ENCODE data around the gene TTC39B. TPM values are rescaled to one million over a fixed set of nuclear protein-coding genes. Genes with fewer than 3 reads are reported as not detected.

TTC39B gene
- total RNA-seq, 1 experiment from 2014 or later = 7.4 TPM

DNA sequence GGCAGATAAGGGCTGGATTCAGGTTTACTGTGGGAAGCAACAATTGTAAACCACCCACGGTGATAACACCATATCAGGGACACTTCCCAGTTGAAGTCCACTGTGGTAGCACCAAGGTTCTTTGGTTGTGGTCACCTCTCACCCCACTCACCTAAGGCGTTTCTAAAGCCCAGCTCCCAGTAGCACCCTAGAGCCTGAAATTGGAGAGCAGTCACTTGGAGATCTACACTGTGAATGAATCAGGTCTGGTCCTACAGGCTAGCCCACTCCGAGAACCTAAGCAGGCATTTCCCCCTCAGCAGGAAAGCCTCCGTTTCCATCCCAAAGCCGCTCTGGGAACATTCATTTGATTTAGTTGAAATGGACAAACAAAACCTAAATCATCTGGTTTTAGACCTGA lies 191.3 kb downstream of the TTC39B start:
- no peak overlapping the region for H2AFZ ChIP-seq (ENCODE audit: low read depth, low read length, poor library complexity, severe bottlenecking)
- no peaks in the 10 kb centered on the region for H3K9me2 ChIP-seq (ENCODE audit: insufficient read depth)
- H3K36me3 ChIP-seq (ENCODE audit: control insufficient read depth in 1 of 2, insufficient read depth in 2 of 2, low read length in 2 of 2) = no peaks in the 10 kb centered on the region
- no peaks in the 10 kb centered on the region for H4K20me1 ChIP-seq (ENCODE audit: insufficient read depth)
- POLR2A ChIA-PET = no interaction called here
- no peak overlapping the region for H3K4me2 ChIP-seq (ENCODE audit: low read length)
- RAD21 ChIA-PET (ENCODE audit: low non-redundant PET in 1 of 2, low total read pairs in 2 of 2, uncharacterized antibody in 2 of 2, unreplicated experiment in 2 of 2) = no interaction called here
- CTCF ChIA-PET = no interaction called here
- H3K9ac ChIP-seq (ENCODE audit: low read length) = no peak overlapping the region
- H3K9me3 ChIP-seq (ENCODE audit: control insufficient read depth in 1 of 2, insufficient read depth in 1 of 2, low read depth in 1 of 2, low read length in 2 of 2) = no peaks in the 10 kb centered on the region
- no peak overlapping the region for H3K4me3 ChIP-seq (replicated peaks in 1 of 2; ENCODE audit: low read depth in 1 of 2, low read length in 2 of 2)
- TF ChIP-seq CBX3 (IDR thresholded peaks at IDR 0.05; ENCODE audit: low read depth) (no peak), ZNF274 (IDR thresholded peaks at IDR 0.05; ENCODE audit: low read depth, low read length) (no peak), EGR1 (IDR thresholded peaks at IDR 0.05; ENCODE audit: low read depth) (no peak), JUND (IDR thresholded peaks at IDR 0.05) (no peak), FOSL1 (IDR thresholded peaks at IDR 0.05; ENCODE audit: low read depth) (no peak), YY1 (IDR thresholded peaks at IDR 0.05; ENCODE audit: extremely low read depth, insufficient replicate concordance, low read depth, low read length) (no peak), ELF1 (IDR thresholded peaks at IDR 0.05; ENCODE audit: borderline replicate concordance, low read depth) (no peak), TCF7L2 (IDR thresholded peaks at IDR 0.05; ENCODE audit: borderline replicate concordance, extremely low read depth, insufficient read depth, insufficient read length) (no peak), ZFX (IDR thresholded peaks at IDR 0.05) (no peak), RAD21 (IDR thresholded peaks at IDR 0.05; ENCODE audit: low read depth) (no peak)
- TF ChIP-seq, protein P1, sequence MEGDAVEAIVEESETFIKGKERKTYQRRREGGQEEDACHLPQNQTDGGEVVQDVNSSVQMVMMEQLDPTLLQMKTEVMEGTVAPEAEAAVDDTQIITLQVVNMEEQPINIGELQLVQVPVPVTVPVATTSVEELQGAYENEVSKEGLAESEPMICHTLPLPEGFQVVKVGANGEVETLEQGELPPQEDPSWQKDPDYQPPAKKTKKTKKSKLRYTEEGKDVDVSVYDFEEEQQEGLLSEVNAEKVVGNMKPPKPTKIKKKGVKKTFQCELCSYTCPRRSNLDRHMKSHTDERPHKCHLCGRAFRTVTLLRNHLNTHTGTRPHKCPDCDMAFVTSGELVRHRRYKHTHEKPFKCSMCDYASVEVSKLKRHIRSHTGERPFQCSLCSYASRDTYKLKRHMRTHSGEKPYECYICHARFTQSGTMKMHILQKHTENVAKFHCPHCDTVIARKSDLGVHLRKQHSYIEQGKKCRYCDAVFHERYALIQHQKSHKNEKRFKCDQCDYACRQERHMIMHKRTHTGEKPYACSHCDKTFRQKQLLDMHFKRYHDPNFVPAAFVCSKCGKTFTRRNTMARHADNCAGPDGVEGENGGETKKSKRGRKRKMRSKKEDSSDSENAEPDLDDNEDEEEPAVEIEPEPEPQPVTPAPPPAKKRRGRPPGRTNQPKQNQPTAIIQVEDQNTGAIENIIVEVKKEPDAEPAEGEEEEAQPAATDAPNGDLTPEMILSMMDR (IDR thresholded peaks at IDR 0.05 in 2 of 3, conservative IDR thresholded peaks at IDR 0.05 in 1 of 3; ENCODE audit: borderline replicate concordance in 1 of 3, insufficient read depth in 1 of 3, low read depth in 2 of 3, low read length in 2 of 3) = no peak
- TF ChIP-seq, protein P2, sequence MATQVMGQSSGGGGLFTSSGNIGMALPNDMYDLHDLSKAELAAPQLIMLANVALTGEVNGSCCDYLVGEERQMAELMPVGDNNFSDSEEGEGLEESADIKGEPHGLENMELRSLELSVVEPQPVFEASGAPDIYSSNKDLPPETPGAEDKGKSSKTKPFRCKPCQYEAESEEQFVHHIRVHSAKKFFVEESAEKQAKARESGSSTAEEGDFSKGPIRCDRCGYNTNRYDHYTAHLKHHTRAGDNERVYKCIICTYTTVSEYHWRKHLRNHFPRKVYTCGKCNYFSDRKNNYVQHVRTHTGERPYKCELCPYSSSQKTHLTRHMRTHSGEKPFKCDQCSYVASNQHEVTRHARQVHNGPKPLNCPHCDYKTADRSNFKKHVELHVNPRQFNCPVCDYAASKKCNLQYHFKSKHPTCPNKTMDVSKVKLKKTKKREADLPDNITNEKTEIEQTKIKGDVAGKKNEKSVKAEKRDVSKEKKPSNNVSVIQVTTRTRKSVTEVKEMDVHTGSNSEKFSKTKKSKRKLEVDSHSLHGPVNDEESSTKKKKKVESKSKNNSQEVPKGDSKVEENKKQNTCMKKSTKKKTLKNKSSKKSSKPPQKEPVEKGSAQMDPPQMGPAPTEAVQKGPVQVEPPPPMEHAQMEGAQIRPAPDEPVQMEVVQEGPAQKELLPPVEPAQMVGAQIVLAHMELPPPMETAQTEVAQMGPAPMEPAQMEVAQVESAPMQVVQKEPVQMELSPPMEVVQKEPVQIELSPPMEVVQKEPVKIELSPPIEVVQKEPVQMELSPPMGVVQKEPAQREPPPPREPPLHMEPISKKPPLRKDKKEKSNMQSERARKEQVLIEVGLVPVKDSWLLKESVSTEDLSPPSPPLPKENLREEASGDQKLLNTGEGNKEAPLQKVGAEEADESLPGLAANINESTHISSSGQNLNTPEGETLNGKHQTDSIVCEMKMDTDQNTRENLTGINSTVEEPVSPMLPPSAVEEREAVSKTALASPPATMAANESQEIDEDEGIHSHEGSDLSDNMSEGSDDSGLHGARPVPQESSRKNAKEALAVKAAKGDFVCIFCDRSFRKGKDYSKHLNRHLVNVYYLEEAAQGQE (IDR thresholded peaks at IDR 0.05; ENCODE audit: low read depth) = no peak
- ATAC-seq (no peak), DNase-seq (ENCODE audit: low read depth, low spot score) (no peak)
- intact Hi-C loops (cut with micrococcal nuclease) = no loop called here
- H3K79me2 ChIP-seq (ENCODE audit: insufficient read depth, low read length) = no peaks in the 10 kb centered on the region
- H3K27me3 ChIP-seq (ENCODE audit: insufficient read depth, low read length) = peaks cover 45% of the 10 kb centered on the region
- H3K4me1 ChIP-seq (ENCODE audit: control insufficient read depth in 1 of 2, insufficient read depth in 2 of 2, low read length in 2 of 2) = no peaks in the 10 kb centered on the region
- no peak overlapping the region for H3K27ac ChIP-seq (ENCODE audit: low read depth, low read length)
- no TSS peak for BruUV-seq (replicated peaks)
